Natural killer cell (primary cell): Measurements from ENCODE around the gene RPRD1A. TPM values are rescaled to one million over a fixed set of nuclear protein-coding genes. Genes with fewer than 3 reads are reported as not detected.

Source experiments
- ATAC-seq, 3 donors: fragments of 150-1000 bp in 2 of 3; fragments of 200-7000 bp in 1 of 3; cut with Tn5 transposase; 1 replicate in 1 of 3; 2 replicates in 2 of 3; pipeline ENCODE4 v1.10.0; 2021; ENCODE audit warnings: mild to moderate bottlenecking in 2 of 3, moderate library complexity in 2 of 3
- DNase-seq, 2 donors: peaks; one replicate each; pipeline versions ENCODE4 v3.0.0 to v3.0.0-alpha.2; 2013 to 2021; ENCODE audit warnings: mixed read lengths in 1 of 2
- H3K27ac ChIP-seq: one replicate; pipeline ENCODE4 v1.5.1; 2013; ENCODE audit warnings: mild to moderate bottlenecking, low read length
- H3K27me3 ChIP-seq: one replicate; pipeline ENCODE4 v1.6.1; 2013; ENCODE audit warnings: low read length; ENCODE audit not compliant: control insufficient read depth, insufficient read depth
- H3K36me3 ChIP-seq: one replicate; pipeline ENCODE4 v1.6.1; 2013; ENCODE audit warnings: low read length; ENCODE audit not compliant: control insufficient read depth, insufficient read depth
- H3K4me1 ChIP-seq: one replicate; pipeline ENCODE4 v1.6.1; 2013; ENCODE audit warnings: low read length; ENCODE audit not compliant: control insufficient read depth, insufficient read depth
- H3K4me3 ChIP-seq: one replicate; pipeline ENCODE4 v1.5.1; 2013; ENCODE audit warnings: low read length
- H3K9me3 ChIP-seq: one replicate; pipeline ENCODE4 v1.6.1; 2013; ENCODE audit warnings: low read length; ENCODE audit not compliant: control insufficient read depth, insufficient read depth
- H3K27ac Mint-ChIP-seq, 2 donors: one replicate each; pipeline ENCODE4 v1.8.0; 2022; ENCODE audit warnings: mild to moderate bottlenecking in 2 of 2, mixed read lengths in 2 of 2, moderate library complexity in 1 of 2
- H3K27me3 Mint-ChIP-seq, 2 donors: one replicate each; pipeline ENCODE4 v1.8.0; 2022; ENCODE audit warnings: low read depth in 2 of 2, mixed read lengths in 2 of 2
- H3K36me3 Mint-ChIP-seq: one replicate; pipeline ENCODE4 v1.8.0; 2022; ENCODE audit warnings: mixed read lengths
- H3K4me1 Mint-ChIP-seq, 2 donors: one replicate each; pipeline ENCODE4 v1.8.0; 2022; ENCODE audit warnings: mixed read lengths in 2 of 2
- H3K4me3 Mint-ChIP-seq: one replicate; pipeline ENCODE4 v1.8.0; 2022; ENCODE audit warnings: mild to moderate bottlenecking, moderate library complexity, mixed read lengths
- H3K9me3 Mint-ChIP-seq, 2 donors: one replicate each; pipeline ENCODE4 v1.8.0; 2022; ENCODE audit warnings: mixed read lengths in 2 of 2
- CTCF ChIP-seq: fragments of 200-600 bp; IDR thresholded peaks from one replicate; pipeline ENCODE4 v1.8.0; 2022; ENCODE audit warnings: antibody characterized with exemption
- WGBS: methylation state at CpG from one replicate; pipeline ENCODE4 v1.1.7; 2013; ENCODE audit warnings: missing lambda C conversion rate; ENCODE audit not compliant: insufficient coverage; 5-methylcytosine and 5-hydroxymethylcytosine counted together
- intact Hi-C: fragments of 100-400 bp; cut with micrococcal nuclease; formaldehyde crosslinking; loops from one replicate; pipeline ENCODE4 v1.14.2; 2022
- total RNA-seq, 4 donors: library from RNA; stranded (reverse); fragments of 120-200 nt in 1 of 4; gene quantifications; one replicate each; pipeline versions ENCODE4 v1.2.3 to v1.2.4, GENCODE V29; 2013 to 2022

Gene RPRD1A
- total RNA-seq, 3 donors from 2014 or later (not counting 1 experiment from before 2014, with no cell fraction given) = 20.4 to 24.4 (median 23.3) TPM

- ATAC-seq (no peak), DNase-seq (no peak)
- H3K4me1 Mint-ChIP-seq = no peaks in the 10 kb centered on the region
- no peak overlapping the region for H3K27ac Mint-ChIP-seq
- H3K4me3 Mint-ChIP-seq = no peak overlapping the region
- Histone ChIP-seq H3K27ac (no peak overlapping the region), H3K27me3 (no peaks in the 10 kb centered on the region), H3K4me3 (no peak overlapping the region), H3K36me3 (peaks cover 53% of the 10 kb centered on the region), H3K9me3 (no peaks in the 10 kb centered on the region), H3K4me1 (no peaks in the 10 kb centered on the region)
- H3K27me3 Mint-ChIP-seq = no peaks in the 10 kb centered on the region
- intact Hi-C loops = no loop called here
- H3K9me3 Mint-ChIP-seq = no peaks in the 10 kb centered on the region
- TF ChIP-seq CTCF = no peak
- peaks cover 35% of the 10 kb centered on the region for H3K36me3 Mint-ChIP-seq
These were observed 44.9 kb upstream of the RPRD1A start for GRCh38 chr18:36112302-36112701.

DNA sequence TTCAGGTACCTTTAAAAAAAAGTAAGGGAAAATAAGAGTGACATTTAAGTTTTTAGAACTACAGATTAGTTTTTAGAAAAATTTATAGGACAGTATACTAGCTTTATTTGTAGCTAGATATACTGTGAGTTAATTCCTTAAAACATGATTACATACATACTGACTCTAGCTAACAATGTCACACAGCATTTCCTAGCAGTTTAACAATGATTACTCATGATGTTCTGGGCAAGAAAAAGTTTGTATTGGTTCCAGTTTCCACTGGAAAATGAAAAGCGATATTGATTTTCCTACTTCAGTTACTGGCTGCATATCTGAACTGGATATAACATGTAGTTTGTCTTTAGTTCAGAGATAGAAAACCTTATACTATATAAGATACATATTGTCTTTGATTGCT, 42.4 kb upstream of the RPRD1A start:
- Mint-ChIP-seq H3K4me1 (no peaks in the 10 kb centered on the region), H3K4me3 (no peak overlapping the region), H3K9me3 (no peaks in the 10 kb centered on the region), H3K27ac (no peak overlapping the region), H3K36me3 (peaks cover 20% of the 10 kb centered on the region), H3K27me3 (no peaks in the 10 kb centered on the region)
- H3K27me3 ChIP-seq = no peaks in the 10 kb centered on the region
- intact Hi-C loops = no loop called here
- no peak overlapping the region for H3K4me3 ChIP-seq
- no peaks in the 10 kb centered on the region for H3K4me1 ChIP-seq
- no peaks in the 10 kb centered on the region for H3K9me3 ChIP-seq
- ATAC-seq (no peak), DNase-seq (no peak)
- H3K27ac ChIP-seq = no peak overlapping the region
- H3K36me3 ChIP-seq = peaks cover 40% of the 10 kb centered on the region
- no CpG with 5 or more reads among the region's 1 CpG for WGBS
- TF ChIP-seq CTCF = no peak

- WGBS = 100% methylated on average over 1 of the region's 5 CpGs
- Histone ChIP-seq H3K27ac (no peak overlapping the region), H3K4me1 (no peaks in the 10 kb centered on the region), H3K9me3 (no peaks in the 10 kb centered on the region), H3K36me3 (peaks cover 34% of the 10 kb centered on the region), H3K4me3 (no peak overlapping the region), H3K27me3 (no peaks in the 10 kb centered on the region)
- Mint-ChIP-seq H3K36me3 (peaks cover 13% of the 10 kb centered on the region), H3K27me3 (no peaks in the 10 kb centered on the region), H3K9me3 (no peaks in the 10 kb centered on the region), H3K27ac (no peak overlapping the region), H3K4me3 (no peak overlapping the region), H3K4me1 (no peaks in the 10 kb centered on the region)
- intact Hi-C loops = no loop called here
- no peak for DNase-seq
- ATAC-seq = no peak
- no peak for TF ChIP-seq CTCF
These were observed 41.2 kb upstream of the RPRD1A start for GRCh38 chr18:36108601-36109000.

GRCh38 chr18:36108196-36108595, 40.8 kb upstream of the RPRD1A start:
- Histone ChIP-seq H3K36me3 (peaks cover 34% of the 10 kb centered on the region), H3K9me3 (no peaks in the 10 kb centered on the region), H3K27me3 (no peaks in the 10 kb centered on the region), H3K4me1 (no peaks in the 10 kb centered on the region), H3K27ac (no peak overlapping the region), H3K4me3 (no peak overlapping the region)
- TF ChIP-seq CTCF = no peak
- Mint-ChIP-seq H3K36me3 (peaks cover 13% of the 10 kb centered on the region), H3K4me1 (no peaks in the 10 kb centered on the region), H3K27me3 (no peaks in the 10 kb centered on the region), H3K27ac (no peak overlapping the region), H3K9me3 (no peaks in the 10 kb centered on the region), H3K4me3 (no peak overlapping the region)
- intact Hi-C loops = no loop called here
- WGBS = no CpG with 5 or more reads among the region's 2 CpGs
- ATAC-seq (no peak), DNase-seq (no peak)
